SIG-M5 treated with dmso at 0.1 percent for 504 hours (cell line): Measurements from ENCODE around the gene RAB11FIP5.
"Not testable (repeated sequence)": the region's sequence is repeated elsewhere in the genome, so short reads cannot be mapped to it uniquely, and the experiment has no call there.

Experiments
- DNase-seq: peaks from one replicate; lab custom pipeline; 2025; ENCODE audit not compliant: unreplicated experiment; lab: John Stamatoyannopoulos, UW

RAB11FIP5 gene

DNA sequence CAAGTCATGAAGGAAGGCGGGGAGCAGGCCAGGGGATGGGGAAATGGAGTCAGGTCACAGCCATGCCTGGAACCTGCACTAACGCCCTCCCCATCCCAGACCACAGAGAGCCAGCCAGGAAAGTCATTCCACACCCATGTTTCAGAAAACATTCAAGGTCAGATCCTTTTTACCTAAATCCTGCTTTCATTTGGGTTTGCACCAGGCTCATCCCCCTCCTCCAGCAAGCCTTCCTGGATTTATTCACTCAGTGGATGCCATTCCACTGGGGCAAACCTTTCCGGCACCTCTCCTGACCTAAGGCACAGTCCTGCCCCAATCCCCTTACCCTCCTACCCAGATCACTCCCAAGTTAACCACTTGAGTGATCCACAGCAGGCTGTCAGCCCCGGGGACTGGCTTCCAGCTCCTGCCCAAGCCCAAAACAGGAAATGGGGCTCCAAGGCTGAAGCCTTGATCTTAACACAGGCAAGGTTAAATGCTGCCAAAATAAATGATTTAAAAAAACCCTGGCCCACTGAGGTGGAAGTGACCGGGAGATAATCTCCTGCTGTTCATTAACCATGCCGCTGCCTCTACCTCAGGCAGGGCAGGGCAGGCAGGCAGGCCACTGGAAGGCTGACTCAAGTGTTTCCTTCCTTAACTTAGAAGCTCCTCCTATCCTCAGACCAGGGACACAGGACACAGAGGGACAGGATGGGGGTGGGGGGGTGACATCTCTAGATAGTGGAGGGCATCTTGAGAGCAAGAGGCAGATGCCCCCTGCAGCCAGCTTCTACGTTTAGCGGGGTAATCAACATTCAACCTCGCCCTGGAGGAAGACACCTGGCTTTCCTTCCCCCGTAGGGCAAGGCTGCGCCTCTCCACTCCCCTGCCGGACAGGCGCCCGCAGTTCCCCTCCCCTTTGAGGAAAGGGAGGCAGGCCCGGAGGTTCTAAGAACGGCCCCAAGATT lies 1.4 kb downstream of the RAB11FIP5 start:
- peak; percentile 12 for DNase-seq

DNA sequence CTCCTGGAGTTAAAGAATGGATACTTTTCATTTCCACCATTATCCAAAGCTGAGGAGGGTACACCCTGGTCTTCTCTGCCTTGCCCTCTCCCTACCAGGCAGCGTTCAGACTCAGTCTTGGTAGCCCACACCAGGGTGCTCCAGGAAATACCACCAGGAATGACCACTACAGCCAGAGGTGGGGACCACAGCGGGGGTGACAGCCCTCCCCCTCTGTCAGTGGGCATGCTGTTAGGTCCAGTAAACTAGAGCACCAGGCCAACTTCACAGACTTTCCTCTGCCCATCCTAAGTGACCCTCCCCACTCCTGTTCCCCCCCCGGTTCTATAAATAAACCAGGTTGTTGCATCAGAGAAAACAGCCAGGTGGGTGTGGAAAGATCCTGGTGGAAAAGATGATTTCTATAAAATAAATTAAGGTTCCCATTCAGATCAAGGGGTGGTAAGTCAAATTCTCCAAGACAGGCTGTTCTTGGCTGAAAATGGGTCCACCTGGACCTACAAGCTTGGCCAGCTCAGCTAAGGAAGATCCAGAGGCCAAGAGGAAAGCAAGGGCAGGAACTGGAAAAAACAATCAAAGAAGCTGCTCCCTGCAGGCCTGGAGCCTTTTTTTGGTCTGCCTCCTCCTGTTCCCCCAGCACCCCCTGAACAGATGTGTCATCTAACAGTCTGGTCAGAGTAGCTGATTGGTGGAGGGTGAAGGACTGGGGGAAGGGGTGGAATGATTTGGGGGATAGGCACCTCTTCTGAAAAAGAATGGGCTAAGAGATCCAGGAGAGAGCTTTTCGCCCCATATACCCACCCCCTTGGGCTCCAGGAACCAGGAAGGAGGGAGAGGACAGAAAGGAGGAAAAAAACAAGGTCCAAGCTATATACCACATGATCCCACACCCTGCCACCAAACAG lies 2.3 kb downstream of the RAB11FIP5 start:
- no peak for DNase-seq

DNA sequence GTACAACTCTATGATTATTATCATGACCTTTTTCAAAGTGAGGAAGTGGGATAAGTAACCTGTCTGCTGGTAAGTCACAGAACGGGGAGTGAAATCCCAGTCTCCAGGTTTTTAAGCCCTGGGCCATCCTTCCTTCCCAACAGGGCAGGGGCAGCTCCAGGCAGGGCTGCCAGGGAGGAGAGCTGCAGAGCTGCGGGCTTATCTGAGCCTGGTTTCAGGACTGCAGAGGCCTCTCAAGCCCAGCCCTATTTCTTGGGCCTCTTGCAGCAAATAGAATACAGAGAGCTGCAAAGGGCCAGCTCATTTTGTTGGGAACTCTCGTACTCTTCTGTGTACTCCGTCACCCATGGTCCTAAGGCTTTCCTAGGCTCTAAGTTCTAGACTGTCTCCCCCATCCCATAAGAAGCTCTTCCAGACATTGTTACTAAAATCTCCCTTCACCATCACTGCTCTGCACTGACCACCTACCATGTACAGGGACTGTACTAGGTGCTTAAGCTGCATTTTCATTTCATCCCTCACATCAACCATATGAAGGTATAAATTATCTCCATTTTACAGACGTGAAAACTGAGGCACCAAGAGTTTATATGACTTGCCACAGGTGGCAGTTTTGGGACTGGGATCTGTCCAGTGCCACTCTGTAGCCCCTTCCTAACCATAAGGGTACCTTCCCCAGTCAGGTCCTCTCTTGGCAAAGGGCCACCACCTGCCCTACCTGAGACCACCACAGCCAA lies 3.1 kb downstream of the RAB11FIP5 start:
- no peak for DNase-seq

DNA sequence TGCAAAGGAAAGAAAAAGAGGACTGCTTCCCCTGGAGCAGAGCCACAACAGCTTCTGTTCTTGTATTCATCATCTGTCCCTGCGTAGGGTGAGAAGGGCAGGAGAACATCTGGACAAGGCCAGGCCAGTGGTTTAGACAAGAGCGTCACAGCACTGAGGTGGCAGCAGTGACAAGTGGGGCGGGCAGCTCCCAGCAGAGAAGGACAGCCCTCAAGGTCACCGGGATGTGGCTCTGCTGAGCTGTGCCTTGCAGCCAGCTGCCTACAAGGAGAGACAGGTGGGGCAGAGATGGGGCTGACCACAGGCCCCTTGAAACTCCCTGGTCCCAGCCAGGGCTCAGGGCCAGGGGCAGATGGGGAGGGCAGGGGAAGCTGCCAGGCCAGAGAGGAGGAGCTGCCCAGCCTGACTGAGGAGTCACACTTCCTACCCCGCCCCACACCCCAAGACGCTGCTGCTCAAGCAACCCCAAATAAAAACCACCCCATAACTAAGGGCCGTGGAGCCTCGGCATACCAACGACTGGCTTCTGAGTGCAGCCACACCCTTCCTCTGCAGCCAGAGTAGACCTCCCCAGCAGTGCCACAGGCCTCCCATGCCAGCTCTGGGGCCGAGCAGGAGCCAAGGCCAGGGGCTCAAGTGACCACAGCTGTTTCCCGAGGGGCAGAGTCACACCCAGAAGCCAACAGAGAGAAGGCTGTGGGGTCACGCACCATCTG lies 5.4 kb downstream of the RAB11FIP5 start:
- no peak for DNase-seq

DNA sequence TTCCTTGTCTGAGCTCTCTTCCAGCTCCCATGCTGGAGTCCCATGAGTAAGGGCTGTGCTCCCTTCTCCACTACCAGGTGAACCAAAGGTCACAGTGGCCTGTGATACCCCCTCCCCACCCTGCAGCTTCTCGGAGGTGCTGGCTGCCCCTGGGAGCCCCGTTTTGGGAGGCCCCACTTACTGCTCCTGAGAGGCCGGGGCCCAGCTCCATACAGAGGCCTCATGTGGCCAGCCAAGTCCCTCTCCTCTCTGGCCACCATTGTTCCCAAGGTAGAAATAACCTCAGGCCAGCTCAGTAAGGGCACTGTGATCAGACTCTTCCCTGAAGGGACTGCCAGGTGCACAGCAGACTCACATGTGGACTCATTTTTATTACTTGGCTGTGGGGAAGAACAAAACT lies 6.0 kb downstream of the RAB11FIP5 start:
- DNase-seq: no peak

DNA sequence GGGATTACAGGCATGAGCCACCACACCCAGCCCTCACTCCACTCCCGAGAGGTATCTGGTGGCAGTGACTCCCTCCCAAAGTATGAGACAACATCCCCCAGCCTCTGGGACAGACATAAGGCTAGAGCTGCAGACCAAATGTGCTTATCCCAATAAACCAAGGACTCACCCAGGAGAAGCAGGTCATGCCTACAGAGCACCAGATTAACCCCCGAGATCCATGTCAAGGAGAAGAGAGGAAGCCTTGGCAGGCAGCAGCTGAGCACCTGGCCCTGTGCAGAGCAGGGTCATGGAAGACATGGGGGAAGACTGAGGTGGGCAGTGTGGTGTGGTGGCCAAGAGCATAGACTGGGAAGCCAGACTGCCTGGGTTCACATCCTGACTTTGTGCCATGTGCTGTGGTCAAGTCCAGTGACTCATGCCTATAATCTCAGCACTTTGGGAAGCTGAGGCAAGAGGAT lies 7.2 kb downstream of the RAB11FIP5 start:
- no peak for DNase-seq

DNA sequence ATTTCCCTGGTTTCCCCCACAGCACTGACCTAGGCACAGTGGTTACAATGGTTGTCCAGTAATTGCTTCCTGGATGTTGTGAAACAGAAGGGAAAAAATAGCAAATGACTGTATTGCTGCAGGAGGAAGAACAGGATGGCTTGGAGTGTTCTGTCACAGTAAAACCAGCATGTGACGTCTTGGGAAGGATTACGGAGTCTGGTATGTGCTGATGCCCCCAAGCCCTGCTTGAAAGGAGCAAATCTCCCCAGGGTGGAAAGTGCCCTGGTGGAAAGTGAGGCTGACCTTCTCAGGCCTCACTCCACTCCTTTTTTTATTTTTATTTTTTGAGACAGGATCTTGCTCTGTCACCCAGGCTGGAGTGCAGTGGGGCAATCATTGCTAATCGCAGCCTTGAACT lies 7.8 kb downstream of the RAB11FIP5 start:
- DNase-seq: no peak

DNA sequence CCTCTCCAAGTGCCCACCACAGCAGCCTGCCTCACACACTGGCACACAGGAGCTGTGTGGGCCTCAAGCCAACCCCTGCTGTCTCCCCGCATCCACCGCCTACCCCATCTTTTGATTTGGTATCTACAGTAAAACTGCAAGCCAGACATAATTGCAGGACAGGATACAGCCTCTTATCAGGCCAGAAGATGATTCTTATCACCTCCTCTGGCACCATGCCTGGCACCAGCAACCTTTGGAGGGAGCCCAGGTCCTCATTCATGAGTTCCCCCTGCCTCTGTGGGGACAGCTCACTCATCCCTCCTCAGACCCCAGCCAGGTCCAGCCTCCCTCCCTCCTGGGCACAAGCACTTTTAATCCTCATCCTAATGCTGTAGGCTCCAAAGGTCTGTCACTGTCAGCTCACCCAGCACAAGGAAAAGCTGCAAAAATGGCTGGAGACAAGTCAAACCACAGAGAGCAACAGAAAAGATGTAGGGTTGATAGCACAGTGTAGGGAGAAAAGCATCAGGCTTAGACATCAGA lies 9.7 kb downstream of the RAB11FIP5 start:
- DNase-seq: no peak

DNA sequence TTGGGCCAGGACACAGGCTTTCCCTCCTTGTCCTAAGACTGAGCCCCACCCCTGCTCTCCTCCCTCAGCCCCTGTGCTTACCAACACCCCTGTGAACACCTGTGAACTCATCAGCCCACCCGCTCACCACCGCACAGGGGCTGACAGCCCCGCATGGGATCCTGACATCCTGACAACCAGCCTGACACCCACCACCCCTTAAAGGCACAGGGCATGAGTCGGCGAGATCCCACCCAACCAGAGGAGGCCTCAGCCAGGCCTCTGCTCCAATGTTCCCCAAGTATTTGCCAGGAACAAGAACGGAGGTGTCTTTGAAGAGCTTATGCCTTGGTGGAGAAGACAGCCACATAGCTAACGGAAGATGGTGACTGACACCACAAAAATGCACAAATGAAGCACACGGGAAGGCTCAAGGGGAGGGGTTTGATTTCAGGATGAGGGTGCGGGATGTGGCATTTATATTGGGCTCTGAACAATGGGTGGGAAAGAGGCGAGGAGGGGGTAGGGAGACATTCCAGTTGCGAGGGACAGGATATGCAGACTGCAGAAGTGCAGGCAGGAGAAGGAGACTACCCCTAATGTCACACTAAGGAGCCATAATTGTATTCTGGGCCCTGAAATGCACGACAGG lies 11.0 kb downstream of the RAB11FIP5 start:
- no peak for DNase-seq

DNA sequence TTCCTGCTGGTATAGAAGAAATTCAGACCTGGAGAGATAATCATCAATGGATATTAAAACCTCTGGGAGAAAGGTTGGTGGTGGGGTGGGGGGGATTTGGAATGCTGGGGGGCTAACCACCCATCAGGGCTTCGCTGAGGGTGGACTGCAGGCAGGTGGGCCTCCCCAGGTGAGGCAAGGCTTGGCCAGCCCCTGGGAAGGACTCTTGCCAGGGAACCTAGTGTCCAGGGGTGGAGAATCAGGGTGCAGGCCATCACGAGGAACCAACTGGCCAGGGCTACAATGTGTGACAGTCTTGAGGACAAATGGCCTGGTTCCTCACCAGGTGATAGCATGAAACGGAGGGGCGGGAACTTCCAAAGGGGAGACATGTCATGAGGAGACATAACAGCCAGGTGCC lies 11.8 kb downstream of the RAB11FIP5 start:
- no peak for DNase-seq

DNA sequence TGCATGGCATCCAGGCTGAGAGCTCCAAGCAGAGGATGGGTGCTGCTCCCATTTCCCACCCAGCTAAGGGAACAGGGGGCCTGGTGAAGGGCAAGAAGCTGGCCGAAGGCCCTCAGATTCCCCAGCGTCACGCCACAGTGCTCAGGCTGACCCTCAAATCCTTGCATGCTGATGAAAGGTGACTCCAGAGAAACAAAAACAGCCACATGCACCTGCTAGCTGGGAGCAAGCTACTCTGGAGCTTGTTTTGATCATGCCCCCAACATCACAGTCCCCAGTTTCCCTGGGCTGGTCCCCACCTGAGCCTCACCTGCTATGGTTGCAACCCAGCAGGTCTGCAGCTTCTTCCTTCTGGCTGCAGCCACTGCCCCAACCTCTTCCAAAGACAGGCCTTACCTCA lies 13.3 kb downstream of the RAB11FIP5 start:
- DNase-seq: no peak

DNA sequence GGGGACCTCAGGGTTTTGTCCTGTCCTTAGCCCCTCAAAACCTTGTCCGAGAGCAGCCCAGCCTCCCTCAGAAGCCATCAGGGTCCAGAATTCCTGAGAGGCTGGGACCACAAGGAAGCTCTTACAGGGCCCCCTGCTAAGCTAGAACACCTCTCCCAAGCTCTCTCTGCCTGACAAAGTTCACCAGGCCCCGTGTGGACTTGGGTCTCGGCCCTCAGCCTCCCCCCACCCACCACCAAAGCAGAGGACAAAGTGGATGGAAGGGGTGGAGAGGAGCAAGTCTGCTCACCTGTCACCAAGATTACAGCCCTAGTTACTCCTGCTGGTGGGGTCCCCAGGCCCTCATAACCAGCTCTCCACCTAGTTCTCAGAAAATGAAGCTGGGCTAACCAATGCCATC lies 16.8 kb downstream of the RAB11FIP5 start:
- DNase-seq: no peak

DNA sequence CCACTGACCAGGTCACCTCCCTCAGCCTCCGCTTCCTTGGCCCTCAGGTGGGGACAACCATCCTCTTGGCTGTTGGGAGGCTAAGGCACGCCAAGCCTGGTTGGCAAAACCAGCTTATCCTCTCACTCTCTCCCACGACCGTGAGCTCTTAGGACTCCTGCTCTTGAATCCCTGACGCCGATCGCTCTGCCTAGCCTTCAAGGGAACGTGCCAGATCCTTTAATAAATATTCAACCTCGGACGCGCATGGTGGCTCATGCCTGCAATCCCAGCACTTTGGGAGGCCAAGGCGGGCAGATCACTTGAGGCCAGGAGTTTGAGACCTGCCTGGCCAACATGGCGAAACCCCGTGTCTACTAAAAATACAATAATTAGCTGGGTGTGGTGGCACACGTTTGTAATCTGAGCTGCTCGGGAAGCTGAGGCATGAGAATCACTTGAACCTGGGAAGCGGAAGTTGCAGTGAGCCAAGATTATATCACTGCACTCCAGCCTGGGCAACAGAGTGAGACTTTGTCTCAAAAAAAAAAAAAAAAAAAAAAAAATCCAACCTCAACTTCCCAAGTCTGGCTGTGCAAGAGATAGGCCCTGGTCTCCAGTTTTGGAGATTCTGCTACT lies 19.0 kb downstream of the RAB11FIP5 start:
- not testable (repeated sequence) for DNase-seq

DNA sequence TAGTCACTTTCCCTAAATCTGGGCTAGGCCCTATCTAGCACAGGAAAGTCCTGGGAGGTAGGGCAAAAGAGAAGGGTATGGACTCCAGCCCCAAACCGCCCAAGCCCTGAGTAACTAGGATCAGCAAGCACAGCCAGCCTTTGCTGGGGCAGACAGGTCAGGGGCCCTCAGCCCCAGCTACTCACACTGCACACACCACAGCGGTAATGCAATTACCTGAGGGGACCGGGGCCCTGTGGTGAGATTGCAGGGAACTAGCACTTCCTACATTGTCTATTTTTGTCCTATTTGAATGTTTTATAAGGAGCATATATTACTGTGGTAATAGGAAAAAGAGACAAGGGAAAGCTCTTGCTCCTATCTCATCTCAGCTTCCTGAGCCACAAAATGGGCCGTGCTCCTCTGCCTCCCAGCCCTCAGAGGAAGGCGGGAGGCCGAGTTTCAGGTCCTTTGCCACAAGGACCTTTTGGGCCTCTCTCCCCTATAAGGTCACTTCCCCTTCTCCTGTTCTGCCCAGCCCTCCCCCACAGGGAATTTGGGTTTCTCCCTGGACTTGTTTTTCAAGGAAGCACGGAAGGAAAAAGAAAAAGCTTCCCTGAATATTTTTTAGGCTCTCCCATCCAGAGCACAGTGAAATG lies 20.5 kb downstream of the RAB11FIP5 start:
- DNase-seq: no peak

DNA sequence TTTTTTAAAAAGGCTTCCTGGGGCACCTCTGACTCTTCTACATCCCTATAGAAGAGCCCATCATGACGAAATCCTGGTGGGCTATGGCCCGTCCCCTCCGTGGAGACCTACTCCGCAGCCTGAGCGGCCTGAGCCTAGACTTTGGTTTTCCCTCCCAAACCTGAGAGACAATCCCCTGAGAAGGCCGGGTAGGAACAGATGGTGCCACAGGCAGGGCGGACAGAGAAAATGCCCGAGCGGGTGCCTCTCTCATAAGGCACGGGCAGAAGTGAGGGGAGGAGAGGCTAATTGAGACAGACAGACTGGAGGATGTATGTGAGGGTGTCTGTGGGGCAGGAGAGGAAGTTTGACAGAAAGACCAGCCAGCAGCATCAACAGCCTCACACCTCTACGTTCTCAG lies 21.1 kb downstream of the RAB11FIP5 start:
- DNase-seq: no peak

DNA sequence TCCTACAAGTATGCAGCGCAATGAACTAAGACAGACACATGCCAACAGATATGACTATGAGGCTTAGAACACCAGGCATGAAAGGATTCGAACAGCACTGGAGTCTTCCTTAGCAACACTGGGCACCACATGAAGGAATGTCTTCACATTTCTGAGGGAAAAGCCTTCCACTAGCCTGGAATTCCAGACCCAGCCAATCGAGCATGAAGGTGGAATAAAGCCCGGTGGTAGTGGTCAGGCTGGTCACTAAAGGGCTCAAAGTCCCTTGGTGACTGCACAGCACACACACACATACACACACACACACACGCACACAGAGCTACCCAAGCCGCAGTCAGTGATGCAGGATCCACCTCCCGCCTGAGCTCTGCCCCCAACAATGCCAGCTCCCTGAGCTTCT lies 21.6 kb downstream of the RAB11FIP5 start:
- DNase-seq: no peak

DNA sequence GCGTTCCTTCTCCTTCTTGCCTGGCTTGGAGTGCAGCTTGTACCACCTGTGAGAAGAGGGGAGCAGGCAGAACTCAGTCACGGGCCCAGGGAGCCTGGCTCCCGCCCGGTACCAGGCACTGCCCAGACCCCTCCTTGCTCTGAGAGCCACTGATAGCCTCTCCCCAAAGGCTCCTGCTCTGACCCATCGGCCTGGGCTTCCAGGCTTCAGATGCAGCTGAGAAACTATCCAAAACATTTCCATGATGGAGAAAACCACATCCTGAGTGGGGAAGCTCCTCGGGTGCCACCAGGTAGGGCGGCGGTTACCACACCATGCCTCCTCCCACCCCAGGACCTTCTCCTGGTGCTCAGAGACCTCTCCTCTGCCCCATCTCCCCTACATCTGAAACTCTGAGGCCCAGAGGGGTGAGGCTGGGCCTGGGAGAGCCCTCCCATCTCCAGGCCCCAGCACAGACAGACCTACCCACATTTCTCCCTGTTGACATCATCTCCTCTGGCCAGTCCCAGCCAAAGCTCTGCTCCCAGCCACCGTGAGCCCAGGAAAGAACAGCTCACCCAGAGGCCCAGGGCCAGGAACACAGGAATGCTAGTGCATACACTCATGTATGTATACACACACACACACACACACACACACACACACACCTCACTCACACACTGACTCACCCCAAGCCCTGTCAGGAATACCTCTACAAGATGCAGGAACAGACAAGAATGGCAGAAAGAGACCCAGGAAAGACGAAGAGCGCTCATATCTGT lies 23.3 kb downstream of the RAB11FIP5 start:
- no peak for DNase-seq

DNA sequence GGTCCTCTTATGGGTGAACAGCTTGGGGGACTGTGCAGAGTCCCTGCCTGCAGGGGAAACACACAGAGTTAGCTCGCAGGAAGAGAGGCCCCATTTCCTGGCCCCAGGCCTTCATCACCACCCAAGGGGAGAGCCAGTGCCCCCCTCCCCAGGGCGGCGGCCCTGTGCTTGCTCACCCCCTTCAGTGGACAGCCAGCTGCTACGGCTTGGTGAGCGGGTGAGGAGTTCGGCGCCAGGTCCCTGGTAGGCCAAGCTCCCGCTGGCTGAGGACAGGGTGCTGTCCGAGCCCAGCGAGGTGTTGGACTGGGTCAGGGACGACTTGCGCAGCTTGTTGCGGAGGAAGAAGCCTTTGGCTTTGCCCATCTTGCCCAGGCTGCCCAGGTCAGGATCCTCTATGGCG lies 24.0 kb downstream of the RAB11FIP5 start:
- DNase-seq: no peak
